Esophagus muscularis mucosa (tissue), 4 donors: ENCODE results near the gene ZFP64. TPM values are rescaled to one million over a fixed set of nuclear protein-coding genes. Genes with fewer than 3 reads are reported as not detected.
A peak's percentile ranks its signal among the peaks of the same experiment; 100 is the strongest.

Source experiments
- DNase-seq: peaks from one replicate; pipeline ENCODE4 v3.0.0-alpha.2; 2017; ENCODE audit errors: extremely low spot score
- H3K27ac ChIP-seq, 4 donors: fragments of 200-600 bp; sonication (generic); replicated peaks in 1 of 4; 1 replicate in 3 of 4; 2 replicates in 1 of 4; pipeline ENCODE4 v1.5.1; 2016 to 2019; ENCODE audit warnings: mild to moderate bottlenecking in 1 of 4
- H3K27me3 ChIP-seq, 4 donors: fragments of 200-600 bp; sonication (generic); one replicate each; pipeline versions ENCODE4 v1.5.1 to v1.6.0; 2016 to 2019
- H3K36me3 ChIP-seq, 4 donors: fragments of 200-600 bp; sonication (generic); one replicate each; pipeline ENCODE4 v1.5.1; 2016 to 2019
- H3K4me1 ChIP-seq, 4 donors: fragments of 200-600 bp; sonication (generic); one replicate each; pipeline ENCODE4 v1.5.1; 2016 to 2019
- H3K4me3 ChIP-seq, 4 donors: fragments of 200-600 bp; sonication (generic); 1 replicate in 2 of 4; 2 replicates in 2 of 4; pipeline ENCODE4 v1.5.1; 2016 to 2019; ENCODE audit warnings: mild to moderate bottlenecking in 4 of 4, moderate library complexity in 1 of 4
- H3K9me3 ChIP-seq, 4 donors: fragments of 200-600 bp; sonication (generic); 1 replicate in 3 of 4; 2 replicates in 1 of 4; pipeline ENCODE4 v1.5.1; 2016 to 2019
- CTCF ChIP-seq, 3 experiments: fragments of 200-600 bp in 2 of 3; fragments of 450-650 bp in 1 of 3; sonication (generic) in 2 of 3; IDR thresholded peaks; one replicate each; pipeline ENCODE4 v1.5.1; 2017 to 2019; ENCODE audit warnings: antibody characterized with exemption in 3 of 3, mild to moderate bottlenecking in 2 of 3, moderate library complexity in 1 of 3
- EP300 ChIP-seq: sonication (generic); formaldehyde crosslinking; IDR thresholded peaks from one replicate; pipeline ENCODE4 v1.6.1; 2017; ENCODE audit warnings: antibody characterized with exemption
- POLR2A ChIP-seq: fragments of 450-650 bp; IDR thresholded peaks from one replicate; pipeline ENCODE4 v1.6.1; 2017; ENCODE audit warnings: antibody characterized with exemption, moderate library complexity, mild to moderate bottlenecking, low read depth
- POLR2AphosphoS5 ChIP-seq, 2 donors: sonication (generic); formaldehyde crosslinking; IDR thresholded peaks; one replicate each; pipeline ENCODE4 v1.6.1; 2017; ENCODE audit warnings: antibody characterized with exemption in 2 of 2
- WGBS: methylation state at CpG from one replicate; pipeline ENCODE4 v1.1.5; 2018; 5-methylcytosine and 5-hydroxymethylcytosine counted together
- intact Hi-C: fragments of 100-400 bp; cut with DNase I; formaldehyde crosslinking; loops from one replicate; pipeline ENCODE4 v1.15.1; 2023
- total RNA-seq, 4 donors: library from RNA; depleted of rRNA; stranded (reverse); fragments of >200 nt; gene quantifications; one replicate each; pipeline versions ENCODE4 v1.1.0 to v1.2.1, GENCODE V29; 2016

The ZFP64 gene
- total RNA-seq: 10 to 100 TPM in 2 of 4 donors, 1 to 10 TPM in 2; 7.6 to 15.7 (median 11.2) TPM

GRCh38 chr20:52191132-52191915 lies at the start of gene ZFP64:
Gene ZFP64, minus strand, starts transcription at chr20:52191779. Its CDS starts 143 bp downstream, at chr20:52191636.
- Histone ChIP-seq H3K36me3 (peaks cover 0 to 9% (median 7%) of the 10 kb centered on the region in 4 donors), H3K27me3 (no peaks in the 10 kb centered on the region), H3K9me3 (no peaks in the 10 kb centered on the region), H3K4me3 (peak within 1 kb of the TSS; percentile 77 to 97 (median 82)), H3K4me1 (peaks cover 7 to 28% (median 17%) of the 10 kb centered on the region in 4 donors), H3K27ac (peak within 1 kb of the TSS; percentile 84 to 93 (median 91))
- 0% methylated on average over 10 of the region's 70 CpGs for whole genome bisulfite sequencing
- intact Hi-C loops: no loop called here
- TF ChIP-seq CTCF (IDR thresholded peaks at IDR 0.05): peak; percentile 31 to 54 (median 46)
- no peak for TF ChIP-seq POLR2A
- peak; percentile 39 to 46 for TF ChIP-seq POLR2AphosphoS5 (IDR thresholded peaks at IDR 0.05)
- no peak for TF ChIP-seq EP300
- DNase-seq: no peak

GRCh38 chr20:52240802-52241201 lies 49.2 kb upstream of the ZFP64 start:
- Histone ChIP-seq H3K4me3 (no peak overlapping the region), H3K9me3 (no peaks in the 10 kb centered on the region), H3K27me3 (peaks cover 0 to 6% (median 0%) of the 10 kb centered on the region in 4 donors), H3K27ac (no peak overlapping the region), H3K36me3 (no peaks in the 10 kb centered on the region), H3K4me1 (no peaks in the 10 kb centered on the region)
- intact Hi-C loops: no loop called here
- TF ChIP-seq POLR2AphosphoS5 (IDR thresholded peaks at IDR 0.05) (no peak), EP300 (no peak), CTCF (IDR thresholded peaks at IDR 0.05) (no peak), POLR2A (no peak)
- 85% methylated on average over 1 of the region's 1 CpG for WGBS
- DNase-seq: no peak

GRCh38 chr20:52239102-52239501 lies 47.5 kb upstream of the ZFP64 start:
- WGBS: 63% methylated on average over 2 of the region's 2 CpGs
- TF ChIP-seq CTCF (IDR thresholded peaks at IDR 0.05) (no peak), POLR2AphosphoS5 (IDR thresholded peaks at IDR 0.05) (no peak), POLR2A (no peak), EP300 (no peak)

DNA sequence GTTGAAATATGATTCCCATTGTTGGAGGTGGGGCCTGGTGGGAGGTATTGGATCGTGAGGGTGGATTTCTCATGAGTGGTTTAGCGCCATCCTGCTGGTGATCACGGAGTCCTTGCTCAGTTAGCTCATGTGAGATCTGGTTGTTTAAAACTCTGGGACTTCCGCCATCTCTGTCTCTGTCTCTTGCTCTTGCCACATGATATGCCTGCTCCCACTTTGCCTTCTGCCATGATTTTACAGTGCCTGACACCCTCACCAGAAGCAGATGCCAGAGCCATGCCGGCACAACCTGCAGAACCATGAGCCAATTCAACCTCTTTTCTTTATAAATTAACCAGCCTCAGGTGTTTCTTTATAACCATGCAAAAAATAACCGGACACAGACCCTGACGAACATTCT lies 44.7 kb upstream of the ZFP64 start:
- Histone ChIP-seq H3K4me1 (no peaks in the 10 kb centered on the region), H3K27ac (no peak overlapping the region), H3K4me3 (no peak overlapping the region), H3K9me3 (no peaks in the 10 kb centered on the region), H3K36me3 (no peaks in the 10 kb centered on the region), H3K27me3 (peaks cover 0 to 6% (median 0%) of the 10 kb centered on the region in 4 donors)
- intact Hi-C loops: no loop called here
- TF ChIP-seq EP300 (no peak), POLR2A (no peak), POLR2AphosphoS5 (IDR thresholded peaks at IDR 0.05) (no peak), CTCF (IDR thresholded peaks at IDR 0.05) (no peak)
- DNase-seq: peak; percentile 53
- WGBS: 98% methylated on average over 7 of the region's 7 CpGs

More at GRCh38 chr20:52239102-52239501, 47.5 kb upstream of the ZFP64 start:
- Histone ChIP-seq H3K4me1 (no peaks in the 10 kb centered on the region), H3K4me3 (no peak overlapping the region), H3K27ac (no peak overlapping the region), H3K9me3 (no peaks in the 10 kb centered on the region), H3K36me3 (no peaks in the 10 kb centered on the region), H3K27me3 (peaks cover 0 to 6% (median 0%) of the 10 kb centered on the region in 4 donors)
- intact Hi-C loops: no loop called here
- DNase-seq: peak; percentile 55
